HCT116 (cell line): Measurements from ENCODE around the gene DVL2. TPM values are rescaled to one million over a fixed set of nuclear protein-coding genes. Genes with fewer than 3 reads are reported as not detected.

ENCODE experiments used
- ATAC-seq: fragments of 200-7000 bp; cut with Tn5 transposase; 2 replicates; pipeline ENCODE4 v1.9.1; 2020; ENCODE audit warnings: mild to moderate bottlenecking, moderate library complexity
- BruUV-seq: library from RNA; stranded (reverse); fragments of 400-500 nt; replicated peaks from 2 replicates; lab custom pipeline; 2021; lab: Mats Ljungman, UMichigan
- CTCF ChIA-PET: fragments of 300-600 bp; sonication (Branson Sonifier 250); formaldehyde crosslinking; loops from one replicate; lab custom pipeline; 2021; ENCODE audit warnings: antibody characterized with exemption; lab: Charles Lee
- POLR2A ChIA-PET: fragments of 300-600, 350-600 bp; sonication (Branson Sonifier 250); formaldehyde crosslinking; loops from one replicate; lab custom pipeline; 2021; ENCODE audit warnings: antibody characterized with exemption; lab: Charles Lee
- RAD21 ChIA-PET, 2 experiments: fragments of 300-600 bp; sonication (Branson Sonifier 250); formaldehyde crosslinking; loops; one replicate each; lab custom pipeline; 2023; ENCODE audit warnings: low total read pairs in 2 of 2; ENCODE audit not compliant: uncharacterized antibody in 2 of 2, unreplicated experiment in 2 of 2, low non-redundant PET in 1 of 2; lab: Charles Lee
- DNase-seq: peaks from one replicate; pipeline ENCODE4 v3.0.0-alpha.2; 2010; ENCODE audit warnings: low read depth, low spot score
- H2AFZ ChIP-seq: fragments of 200-600 bp; shearing (Covaris generic), sonication (generic); 2 replicates; pipeline ENCODE4 v1.6.1; 2017; ENCODE audit warnings: low read depth, mixed run types, mixed read lengths, antibody characterized with exemption, low read length; ENCODE audit not compliant: poor library complexity, severe bottlenecking
- H3K27ac ChIP-seq: 2 replicates; pipeline ENCODE4 v1.5.1; 2012; ENCODE audit warnings: low read depth, low read length
- H3K27me3 ChIP-seq: fragments of 200-600 bp; sonication (generic); 2 replicates; pipeline ENCODE4 v1.6.1; 2016; ENCODE audit warnings: mixed run types, low read length, mixed read lengths; ENCODE audit not compliant: insufficient read depth
- H3K36me3 ChIP-seq, 2 experiments: fragments of 200-500 bp in 1 of 2; fragments of 200-600 bp in 1 of 2; sonication (Bioruptor generic) in 1 of 2; sonication (generic) in 1 of 2; 2 replicates each; pipeline versions ENCODE4 v1.5.1 to v1.6.1; 2014 to 2016; ENCODE audit warnings: low read length in 2 of 2, inconsistent platforms in 1 of 2, mixed read lengths in 1 of 2, mixed run types in 1 of 2; ENCODE audit not compliant: insufficient read depth in 2 of 2, control insufficient read depth in 1 of 2
- H3K4me1 ChIP-seq, 2 experiments: fragments of 200-600 bp in 1 of 2; sonication (generic) in 1 of 2; 2 replicates each; pipeline versions ENCODE4 v1.5.1 to v1.6.1; 2012 to 2017; ENCODE audit warnings: low read length in 2 of 2, inconsistent platforms in 1 of 2, mild to moderate bottlenecking in 1 of 2, mixed read lengths in 1 of 2, mixed run types in 1 of 2, moderate library complexity in 1 of 2; ENCODE audit not compliant: insufficient read depth in 2 of 2, control insufficient read depth in 1 of 2
- H3K4me2 ChIP-seq: fragments of 200-600 bp; sonication (generic); 2 replicates; pipeline ENCODE4 v1.6.1; 2017; ENCODE audit warnings: mixed run types, low read length, mixed read lengths
- H3K4me3 ChIP-seq, 2 experiments: fragments of 200-600 bp in 1 of 2; sonication (generic) in 1 of 2; replicated peaks in 1 of 2; 2 replicates each; pipeline ENCODE4 v1.5.1; 2011 to 2016; ENCODE audit warnings: low read length in 2 of 2, control low read depth in 1 of 2, low read depth in 1 of 2, mild to moderate bottlenecking in 1 of 2, mixed read lengths in 1 of 2, mixed run types in 1 of 2
- H3K79me2 ChIP-seq: fragments of 200-600 bp; sonication (generic); 2 replicates; pipeline ENCODE4 v1.6.1; 2017; ENCODE audit warnings: mild to moderate bottlenecking, mixed run types, low read length, moderate library complexity, mixed read lengths; ENCODE audit not compliant: insufficient read depth
- H3K9ac ChIP-seq: fragments of 200-600 bp; sonication (generic); 2 replicates; pipeline ENCODE4 v1.6.1; 2016; ENCODE audit warnings: low read length, mixed read lengths
- H3K9me2 ChIP-seq: fragments of 200-600 bp; sonication (generic), shearing (Covaris generic); 2 replicates; pipeline ENCODE4 v1.6.1; 2017; ENCODE audit warnings: mixed run types, mild to moderate bottlenecking, moderate library complexity; ENCODE audit not compliant: insufficient read depth
- H3K9me3 ChIP-seq, 2 experiments: fragments of 200-500 bp in 1 of 2; fragments of 200-600 bp in 1 of 2; sonication (Bioruptor generic) in 1 of 2; sonication (generic) in 1 of 2; 2 replicates each; pipeline ENCODE4 v1.6.1; 2014 to 2017; ENCODE audit warnings: low read length in 2 of 2, mixed read lengths in 2 of 2, inconsistent platforms in 1 of 2, low read depth in 1 of 2, mild to moderate bottlenecking in 1 of 2, mixed run types in 1 of 2, moderate library complexity in 1 of 2; ENCODE audit not compliant: control insufficient read depth in 1 of 2, insufficient read depth in 1 of 2
- H4K20me1 ChIP-seq: fragments of 200-600 bp; sonication (generic), shearing (Covaris generic); 2 replicates; pipeline ENCODE4 v1.6.1; 2017; ENCODE audit warnings: mixed run types, mild to moderate bottlenecking, moderate library complexity; ENCODE audit not compliant: insufficient read depth
- CBX3 ChIP-seq: IDR thresholded peaks from 2 replicates; pipeline ENCODE4 v1.6.1; 2012; ENCODE audit warnings: low read depth
- EGR1 ChIP-seq: IDR thresholded peaks from 2 replicates; pipeline ENCODE4 v1.6.1; 2012; ENCODE audit warnings: low read depth
- ELF1 ChIP-seq: IDR thresholded peaks from 2 replicates; pipeline ENCODE4 v1.6.1; 2012; ENCODE audit warnings: low read depth, borderline replicate concordance
- FOSL1 ChIP-seq: IDR thresholded peaks from 2 replicates; pipeline ENCODE4 v1.6.1; 2012; ENCODE audit warnings: low read depth
- TCF7L2 ChIP-seq: IDR thresholded peaks from 2 replicates; pipeline ENCODE4 v1.7.0; 2011; ENCODE audit warnings: borderline replicate concordance, inconsistent platforms; ENCODE audit not compliant: insufficient read depth, insufficient read length; ENCODE audit errors: extremely low read depth
- intact Hi-C: fragments of 100-400 bp; cut with micrococcal nuclease; formaldehyde crosslinking; loops from 2 replicates; pipeline ENCODE4 v1.10.0; 2022
- total RNA-seq: library from RNA; stranded (reverse); gene quantifications from one replicate; pipeline ENCODE4 v1.2.1, GENCODE V29; 2021; ENCODE audit not compliant: unreplicated experiment
- TF ChIP-seq, protein P1 (sequence below): IDR thresholded peaks from 2 replicates; pipeline ENCODE4 v1.6.1; 2012; ENCODE audit warnings: low read depth

Gene DVL2
- total RNA-seq, 1 experiment from 2014 or later = 69.7 TPM

DNA sequence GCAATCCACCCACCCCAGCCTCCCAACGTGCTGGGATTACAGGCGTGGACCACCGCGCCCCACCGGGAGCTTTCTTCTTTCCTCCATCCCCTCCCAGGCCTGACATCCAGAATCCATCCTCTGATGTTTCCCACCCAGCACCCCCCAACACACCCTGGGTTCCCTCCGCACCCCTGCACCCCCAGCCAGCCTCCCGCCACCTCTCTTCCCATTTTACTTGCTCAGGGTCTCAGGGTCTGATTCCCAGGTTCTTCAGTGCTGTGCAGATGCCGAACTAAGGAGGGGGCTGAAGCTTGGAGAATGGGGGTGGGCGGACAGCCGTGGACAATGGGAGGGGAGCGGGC is 55.4 kb downstream of the DVL2 start:
- H3K4me2 ChIP-seq = no peak overlapping the region

DNA sequence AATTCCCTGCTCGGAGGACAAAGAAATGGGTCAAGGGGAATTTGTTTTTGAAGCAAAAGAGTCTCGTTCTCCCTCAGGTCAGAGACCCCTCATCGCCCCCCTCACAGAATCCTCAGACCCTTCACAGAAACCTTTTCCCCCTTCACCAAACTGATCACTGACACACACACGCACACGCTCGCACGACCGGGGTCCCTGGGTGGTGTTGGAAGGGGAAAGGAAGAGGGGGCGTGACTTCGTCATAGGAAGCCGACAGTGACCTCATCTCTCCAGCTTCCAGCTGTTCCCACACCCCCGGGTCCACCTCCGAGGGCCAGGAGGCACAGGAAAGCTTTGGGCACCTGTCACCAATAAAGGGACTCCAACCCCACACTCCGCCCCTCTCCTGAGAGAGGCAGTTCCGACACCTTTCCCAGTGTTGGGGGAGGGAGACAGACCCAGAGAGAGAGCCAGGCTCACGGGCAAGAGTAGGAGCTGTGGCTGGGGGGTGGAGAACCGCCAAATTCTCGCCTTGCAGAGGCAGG is 56.3 kb downstream of the DVL2 start:
- BruUV-seq = no TSS peak
- peak; percentile 17 for TF ChIP-seq TCF7L2
- TF ChIP-seq, protein P1, sequence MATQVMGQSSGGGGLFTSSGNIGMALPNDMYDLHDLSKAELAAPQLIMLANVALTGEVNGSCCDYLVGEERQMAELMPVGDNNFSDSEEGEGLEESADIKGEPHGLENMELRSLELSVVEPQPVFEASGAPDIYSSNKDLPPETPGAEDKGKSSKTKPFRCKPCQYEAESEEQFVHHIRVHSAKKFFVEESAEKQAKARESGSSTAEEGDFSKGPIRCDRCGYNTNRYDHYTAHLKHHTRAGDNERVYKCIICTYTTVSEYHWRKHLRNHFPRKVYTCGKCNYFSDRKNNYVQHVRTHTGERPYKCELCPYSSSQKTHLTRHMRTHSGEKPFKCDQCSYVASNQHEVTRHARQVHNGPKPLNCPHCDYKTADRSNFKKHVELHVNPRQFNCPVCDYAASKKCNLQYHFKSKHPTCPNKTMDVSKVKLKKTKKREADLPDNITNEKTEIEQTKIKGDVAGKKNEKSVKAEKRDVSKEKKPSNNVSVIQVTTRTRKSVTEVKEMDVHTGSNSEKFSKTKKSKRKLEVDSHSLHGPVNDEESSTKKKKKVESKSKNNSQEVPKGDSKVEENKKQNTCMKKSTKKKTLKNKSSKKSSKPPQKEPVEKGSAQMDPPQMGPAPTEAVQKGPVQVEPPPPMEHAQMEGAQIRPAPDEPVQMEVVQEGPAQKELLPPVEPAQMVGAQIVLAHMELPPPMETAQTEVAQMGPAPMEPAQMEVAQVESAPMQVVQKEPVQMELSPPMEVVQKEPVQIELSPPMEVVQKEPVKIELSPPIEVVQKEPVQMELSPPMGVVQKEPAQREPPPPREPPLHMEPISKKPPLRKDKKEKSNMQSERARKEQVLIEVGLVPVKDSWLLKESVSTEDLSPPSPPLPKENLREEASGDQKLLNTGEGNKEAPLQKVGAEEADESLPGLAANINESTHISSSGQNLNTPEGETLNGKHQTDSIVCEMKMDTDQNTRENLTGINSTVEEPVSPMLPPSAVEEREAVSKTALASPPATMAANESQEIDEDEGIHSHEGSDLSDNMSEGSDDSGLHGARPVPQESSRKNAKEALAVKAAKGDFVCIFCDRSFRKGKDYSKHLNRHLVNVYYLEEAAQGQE = no peak
- peak; percentile 64 for TF ChIP-seq EGR1
- no peak for TF ChIP-seq FOSL1
- Histone ChIP-seq H3K9me2 (no peaks in the 10 kb centered on the region), H3K4me1 (peaks cover 7 to 15% of the 10 kb centered on the region in 2 experiments), H3K27me3 (no peaks in the 10 kb centered on the region), H3K27ac (no peak overlapping the region; the same call in 1 of the 2 replicates), H3K79me2 (no peaks in the 10 kb centered on the region), H3K9ac (peak overlapping the region; percentile 59), H3K36me3 (no peaks in the 10 kb centered on the region), H3K4me3 (peak overlapping the region; percentile 43 to 58), H3K9me3 (peaks cover 0 to 7% of the 10 kb centered on the region in 2 experiments; a peak in 1 of 4 replicates), H4K20me1 (no peaks in the 10 kb centered on the region), H2AFZ (peak overlapping the region; percentile 85), H3K4me2 (peak overlapping the region; percentile 86)
- ChIA-PET POLR2A (no interaction called here), CTCF (interaction anchor here (0.9 to 3.2 kb wide), 13 partner anchors 8 to 157 kb away, joined by 3 to 27 read pairs (median 4); partner anchors contain the start of gene SLC16A13), RAD21 (interaction anchor here (0.6 to 1.9 kb wide), 4 partner anchors 60 to 132 kb away, joined by 3 to 11 read pairs (median 4); no protein-coding TSS in a partner anchor)
- intact Hi-C loops = loop anchor here (1.0 kb wide), 1 partner anchor 126 kb away; no protein-coding TSS in a partner anchor
- peak; percentile 58 for ATAC-seq
- no peak for DNase-seq

More for the DNA sequence above, 55.4 kb downstream of the DVL2 start:
- no peak overlapping the region for H3K9ac ChIP-seq
- no peaks in the 10 kb centered on the region for H3K79me2 ChIP-seq
- no peaks in the 10 kb centered on the region for H3K9me2 ChIP-seq
- no peak for TF ChIP-seq FOSL1
- no peak for TF ChIP-seq ELF1
- TF ChIP-seq CBX3 = no peak
- no peaks in the 10 kb centered on the region for H4K20me1 ChIP-seq
- BruUV-seq = no TSS peak
- ATAC-seq (no peak), DNase-seq (no peak)
- H3K4me1 ChIP-seq = peaks cover 7 to 15% of the 10 kb centered on the region in 2 experiments
- intact Hi-C loops = no loop called here
- RAD21 ChIA-PET = interaction anchor here in 1 of 2 experiments (1.9 kb wide), 1 partner anchor 133 kb away, joined by 11 read pairs; no protein-coding TSS in a partner anchor
- no peaks in the 10 kb centered on the region for H3K27me3 ChIP-seq
- POLR2A ChIA-PET = no interaction called here
- H3K9me3 ChIP-seq = peaks cover 0 to 7% of the 10 kb centered on the region in 2 experiments; a peak in 1 of 4 replicates
- H3K4me3 ChIP-seq = no peak overlapping the region
- H3K27ac ChIP-seq = no peak overlapping the region
- CTCF ChIA-PET = interaction anchor here (3.1 to 3.2 kb wide), 2 partner anchors 127 to 133 kb away, joined by 10 to 27 read pairs; no protein-coding TSS in a partner anchor
- no peaks in the 10 kb centered on the region for H3K36me3 ChIP-seq
- H2AFZ ChIP-seq = no peak overlapping the region
